DOHH2 (cell line): ENCODE measurements around the gene C9orf72.

Experiments
- H3F3A ChIP-seq: fragments of 200-600 bp; sonication (generic), shearing (Covaris generic); 2 replicates; pipeline ENCODE4 v1.6.0; 2016; ENCODE audit warnings: antibody characterized with exemption, mild to moderate bottlenecking; ENCODE audit not compliant: control insufficient read depth, insufficient read depth
- H3K27ac ChIP-seq: fragments of 200-600 bp; sonication (generic); 2 replicates; pipeline ENCODE4 v1.5.1; 2014; ENCODE audit warnings: low read depth, mild to moderate bottlenecking, low read length, moderate library complexity
- H3K27me3 ChIP-seq: fragments of 200-600 bp; sonication (generic); 2 replicates; pipeline ENCODE4 v1.6.1; 2014; ENCODE audit warnings: mild to moderate bottlenecking, low read length, mixed read lengths; ENCODE audit not compliant: control insufficient read depth
- H3K36me3 ChIP-seq: fragments of 200-600 bp; sonication (generic); 2 replicates; pipeline ENCODE4 v1.6.1; 2014; ENCODE audit warnings: mild to moderate bottlenecking, low read length, moderate library complexity, mixed read lengths; ENCODE audit not compliant: control insufficient read depth
- H3K4me1 ChIP-seq: fragments of 200-600 bp; sonication (generic); 2 replicates; pipeline ENCODE4 v1.6.1; 2014; ENCODE audit warnings: mild to moderate bottlenecking, low read length, mixed read lengths; ENCODE audit not compliant: control insufficient read depth
- H3K4me2 ChIP-seq: fragments of 200-600 bp; sonication (generic); 2 replicates; pipeline ENCODE4 v1.6.0; 2014; ENCODE audit warnings: mild to moderate bottlenecking, low read length, moderate library complexity
- H3K4me3 ChIP-seq: fragments of 200-600 bp; sonication (generic); 2 replicates; pipeline ENCODE4 v1.5.1; 2014; ENCODE audit warnings: mild to moderate bottlenecking, low read length, mixed read lengths
- H3K79me2 ChIP-seq: fragments of 200-600 bp; sonication (generic); 2 replicates; pipeline ENCODE4 v1.6.1; 2014; ENCODE audit warnings: mild to moderate bottlenecking, low read length, mixed read lengths; ENCODE audit not compliant: control insufficient read depth
- H3K9me2 ChIP-seq: fragments of 200-600 bp; sonication (generic); replicated peaks from 2 replicates; pipeline ENCODE4 v1.6.1; 2014; ENCODE audit warnings: mild to moderate bottlenecking, low read length, mixed read lengths; ENCODE audit not compliant: control insufficient read depth
- H3K9me3 ChIP-seq: fragments of 200-600 bp; sonication (generic); 2 replicates; pipeline ENCODE4 v1.6.1; 2014; ENCODE audit warnings: antibody characterized with exemption, low read length, mixed read lengths; ENCODE audit not compliant: control insufficient read depth, insufficient read depth
- H4K20me1 ChIP-seq: fragments of 200-600 bp; sonication (generic); 2 replicates; pipeline ENCODE4 v1.6.0; 2014; ENCODE audit warnings: low read depth, mild to moderate bottlenecking, antibody characterized with exemption, low read length, moderate library complexity; ENCODE audit not compliant: control insufficient read depth, insufficient read depth
- CTCF ChIP-seq: fragments of 200-600 bp; sonication (generic); IDR thresholded peaks from one replicate; pipeline ENCODE4 v1.5.1; 2014; ENCODE audit warnings: antibody characterized with exemption, mild to moderate bottlenecking, low read depth, low read length; ENCODE audit not compliant: poor library complexity, severe bottlenecking
- EZH2phosphoT487 ChIP-seq: fragments of 200-600 bp; sonication (generic); IDR thresholded peaks from 2 replicates; pipeline ENCODE4 v1.6.1; 2017; ENCODE audit warnings: borderline replicate concordance, mild to moderate bottlenecking, antibody characterized with exemption, low read length, moderate library complexity, mixed read lengths

The C9orf72 gene

GRCh38 chr9:27536168-27536567 lies 37.1 kb downstream of the C9orf72 start:
- H3K4me3 ChIP-seq = no peak overlapping the region
- no peak overlapping the region for H3K4me2 ChIP-seq
- no peaks in the 10 kb centered on the region for H3K9me3 ChIP-seq
- H3K27ac ChIP-seq = no peak overlapping the region
- peaks cover 11% of the 10 kb centered on the region for H3K27me3 ChIP-seq
- no peaks in the 10 kb centered on the region for H3K36me3 ChIP-seq
- H3K4me1 ChIP-seq = peaks cover 9% of the 10 kb centered on the region
- no peaks in the 10 kb centered on the region for H3F3A ChIP-seq
- no peaks in the 10 kb centered on the region; the same call in 1 of the 2 replicates for H3K9me2 ChIP-seq
- H4K20me1 ChIP-seq = no peaks in the 10 kb centered on the region
- TF ChIP-seq EZH2phosphoT487 (no peak), CTCF (no peak)
- H3K79me2 ChIP-seq = no peaks in the 10 kb centered on the region

GRCh38 chr9:27535701-27536118 lies 37.6 kb downstream of the C9orf72 start:
- Histone ChIP-seq H3K4me1 (peaks cover 9% of the 10 kb centered on the region), H3K27ac (no peak overlapping the region), H3K4me3 (no peak overlapping the region), H3F3A (no peaks in the 10 kb centered on the region), H3K36me3 (no peaks in the 10 kb centered on the region), H3K9me2 (no peaks in the 10 kb centered on the region; the same call in 1 of the 2 replicates), H3K27me3 (peaks cover 15% of the 10 kb centered on the region), H3K9me3 (no peaks in the 10 kb centered on the region), H3K4me2 (no peak overlapping the region), H4K20me1 (no peaks in the 10 kb centered on the region), H3K79me2 (no peaks in the 10 kb centered on the region)
- no peak for TF ChIP-seq EZH2phosphoT487
- TF ChIP-seq CTCF = peak; percentile 50

GRCh38 chr9:27534658-27535209 lies 38.5 kb downstream of the C9orf72 start:
- Histone ChIP-seq H3K4me1 (peaks cover 9% of the 10 kb centered on the region), H3K9me3 (no peaks in the 10 kb centered on the region), H3K4me2 (no peak overlapping the region; the same call in 1 of the 2 replicates), H4K20me1 (no peaks in the 10 kb centered on the region), H3K9me2 (no peaks in the 10 kb centered on the region; the same call in 1 of the 2 replicates), H3K27ac (no peak overlapping the region), H3F3A (no peaks in the 10 kb centered on the region), H3K79me2 (no peaks in the 10 kb centered on the region), H3K27me3 (peaks cover 20% of the 10 kb centered on the region), H3K36me3 (no peaks in the 10 kb centered on the region), H3K4me3 (no peak overlapping the region)
- TF ChIP-seq EZH2phosphoT487 (no peak), CTCF (no peak)
